ENCODE measurements around the gene CDC42. TPM values are rescaled to one million over a fixed set of nuclear protein-coding genes. Genes with fewer than 3 reads are reported as not detected.

CDC42 gene
- total and polyA plus RNA-seq, 2 of the 13 experiments (the other 11 are each of a cell fraction or from before 2014, with no cell fraction given), result 138 to 237 TPM

DNA sequence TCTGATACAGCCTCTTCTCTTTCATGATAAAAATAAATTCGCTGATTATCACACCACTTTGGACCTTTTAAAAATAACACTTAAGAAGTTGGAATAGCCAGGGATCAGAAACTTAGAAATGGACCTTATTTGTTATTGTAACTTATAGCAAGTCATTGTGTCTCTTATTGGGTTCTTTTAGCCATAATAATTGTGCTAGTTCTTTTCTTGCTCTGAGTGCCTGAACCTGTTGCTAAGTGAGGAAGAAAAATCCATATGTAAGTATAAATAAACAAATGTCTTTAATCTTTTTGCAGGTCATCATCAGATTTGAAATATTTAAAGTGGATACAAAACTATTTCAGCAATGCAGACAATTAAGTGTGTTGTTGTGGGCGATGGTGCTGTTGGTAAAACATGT is 25.6 kb downstream of the CDC42 start (continued):
- TF ChIP-seq AGO1 (IDR thresholded peaks at IDR 0.05; ENCODE audit: low read depth, low read length, poor library complexity, severe bottlenecking) (no peak), ZIK1 (CRISPR knock-in tag; IDR thresholded peaks at IDR 0.05; ENCODE audit: borderline replicate concordance, low read depth) (no peak), HCFC1 (IDR thresholded peaks at IDR 0.05; ENCODE audit: low read depth, low read length) (no peak), ZFY (CRISPR knock-in tag; IDR thresholded peaks at IDR 0.05) (no peak)

DNA sequence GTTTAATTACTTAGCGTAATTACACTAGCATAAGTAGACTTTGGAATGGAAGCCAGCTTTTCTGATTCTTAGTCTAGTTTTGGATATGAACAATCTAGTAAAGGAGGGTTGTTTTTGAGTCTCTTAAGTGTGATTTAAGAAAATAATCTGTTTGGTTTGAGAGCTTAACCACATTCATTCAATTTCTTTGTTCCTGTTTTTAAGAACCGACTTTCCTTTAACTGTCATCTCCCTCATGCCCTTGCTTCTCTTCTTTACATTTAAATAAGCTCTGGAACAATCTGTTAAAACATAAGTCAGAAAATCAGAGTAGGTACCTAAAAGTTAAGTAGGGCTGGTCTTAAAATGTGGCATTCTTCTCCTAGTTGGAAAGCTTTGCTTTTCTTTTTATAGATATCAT is 27.7 kb downstream of the CDC42 start:
- no TSS peak for BruUV-seq (replicated peaks)

DNA sequence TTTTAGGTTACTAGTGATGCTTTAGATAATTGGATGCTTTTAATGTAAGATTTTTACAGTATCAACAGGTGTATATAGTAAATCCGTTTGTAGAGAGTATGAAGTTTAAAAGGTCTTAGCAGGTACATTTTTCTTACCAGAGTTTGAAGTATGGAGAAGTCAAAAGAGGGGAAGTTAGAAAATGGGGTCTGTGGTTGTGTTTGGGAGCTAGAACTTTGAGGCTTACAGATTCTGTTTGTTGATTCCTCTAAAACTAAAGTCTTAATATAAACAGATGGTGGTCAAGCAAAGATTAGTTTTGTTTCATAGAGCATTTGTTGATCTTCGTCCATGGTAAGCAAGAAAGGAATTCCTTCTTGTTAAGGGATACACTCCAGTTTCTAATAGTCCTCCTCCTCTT is 35.8 kb downstream of the CDC42 start:
- 90% methylated on average over 2 of the region's 2 CpGs for WGBS (ENCODE audit: low lambda C conversion rate)
- Histone ChIP-seq H4K20me1 (ENCODE audit: insufficient read depth, low read length) (peaks cover 35% of the 10 kb centered on the region), H2AFZ (ENCODE audit: low read length) (no peak overlapping the region), H3K9ac (ENCODE audit: insufficient read depth, low read depth, low read length) (no peak overlapping the region), H3K9me3 (ENCODE audit: low read length) (no peaks in the 10 kb centered on the region), H3K27ac (ENCODE audit: extremely low read length, insufficient read depth, low read length) (no peak overlapping the region), H3K4me1 (ENCODE audit: insufficient read depth, low read length) (0 out of 2 replicates have a peak, but pooled peaks cover 6% of the 10 kb centered on the region), H3K4me2 (ENCODE audit: low read depth, low read length) (no peak overlapping the region), H3K79me2 (ENCODE audit: insufficient read depth, low read length) (peaks cover 59% of the 10 kb centered on the region), H3K27me3 (ENCODE audit: control insufficient read depth in 1 of 2, insufficient read depth in 2 of 2, low read length in 2 of 2) (no peaks in the 10 kb centered on the region), H3K36me3 (replicated peaks in 1 of 2; ENCODE audit: control insufficient read depth in 1 of 2, insufficient read depth in 2 of 2, low read length in 2 of 2) (peaks cover 5 to 77% of the 10 kb centered on the region in 2 experiments), H3K4me3 (replicated peaks in 1 of 3; ENCODE audit: insufficient read depth in 1 of 3, low read depth in 2 of 3, low read length in 3 of 3) (no peak overlapping the region)
- FAIRE-seq (no peak), ATAC-seq (no peak), DNase-seq (ENCODE audit: low spot score) (no peak)
- intact Hi-C loops (cut with micrococcal nuclease; ENCODE audit: unreplicated experiment), result no loop called here
- in situ Hi-C loops (cut with HindIII; ENCODE audit: extremely low pct_ligation_motif_present, low pct_unique_long_range_greater_than_20kb), result no loop called here
- BruUV-seq (replicated peaks), result no TSS peak
- POLR2A ChIA-PET, result no interaction called here
- CTCF ChIA-PET (ENCODE audit: low intra/inter-chr PET ratio, low total read pairs), result no interaction called here
- TF ChIP-seq, protein P1, sequence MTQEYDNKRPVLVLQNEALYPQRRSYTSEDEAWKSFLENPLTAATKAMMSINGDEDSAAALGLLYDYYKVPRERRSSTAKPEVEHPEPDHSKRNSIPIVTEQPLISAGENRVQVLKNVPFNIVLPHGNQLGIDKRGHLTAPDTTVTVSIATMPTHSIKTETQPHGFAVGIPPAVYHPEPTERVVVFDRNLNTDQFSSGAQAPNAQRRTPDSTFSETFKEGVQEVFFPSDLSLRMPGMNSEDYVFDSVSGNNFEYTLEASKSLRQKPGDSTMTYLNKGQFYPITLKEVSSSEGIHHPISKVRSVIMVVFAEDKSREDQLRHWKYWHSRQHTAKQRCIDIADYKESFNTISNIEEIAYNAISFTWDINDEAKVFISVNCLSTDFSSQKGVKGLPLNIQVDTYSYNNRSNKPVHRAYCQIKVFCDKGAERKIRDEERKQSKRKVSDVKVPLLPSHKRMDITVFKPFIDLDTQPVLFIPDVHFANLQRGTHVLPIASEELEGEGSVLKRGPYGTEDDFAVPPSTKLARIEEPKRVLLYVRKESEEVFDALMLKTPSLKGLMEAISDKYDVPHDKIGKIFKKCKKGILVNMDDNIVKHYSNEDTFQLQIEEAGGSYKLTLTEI (CRISPR knock-in tag; conservative IDR thresholded peaks at IDR 0.05), result no peak
- TF ChIP-seq NR3C1 (CRISPR knock-in tag; IDR thresholded peaks at IDR 0.05), result no peak
- TF ChIP-seq JUND (CRISPR knock-in tag; IDR thresholded peaks at IDR 0.05), result no peak
- no peak for TF ChIP-seq ZFP1 (CRISPR knock-in tag; IDR thresholded peaks at IDR 0.05)
- TF ChIP-seq TBX2 (CRISPR knock-in tag; IDR thresholded peaks at IDR 0.05; ENCODE audit: borderline replicate concordance), result no peak
- TF ChIP-seq, protein P2, sequence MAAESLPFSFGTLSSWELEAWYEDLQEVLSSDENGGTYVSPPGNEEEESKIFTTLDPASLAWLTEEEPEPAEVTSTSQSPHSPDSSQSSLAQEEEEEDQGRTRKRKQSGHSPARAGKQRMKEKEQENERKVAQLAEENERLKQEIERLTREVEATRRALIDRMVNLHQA (CRISPR knock-in tag; IDR thresholded peaks at IDR 0.05), result no peak

More for the DNA sequence above, 27.7 kb downstream of the CDC42 start:
- Histone ChIP-seq H3K27ac (ENCODE audit: extremely low read length, insufficient read depth, low read length) (no peak overlapping the region), H3K9ac (ENCODE audit: insufficient read depth, low read depth, low read length) (no peak overlapping the region), H4K20me1 (ENCODE audit: insufficient read depth, low read length) (peaks cover 37% of the 10 kb centered on the region), H3K4me3 (replicated peaks in 1 of 3; ENCODE audit: insufficient read depth in 1 of 3, low read depth in 2 of 3, low read length in 3 of 3) (no peak overlapping the region), H3K9me3 (ENCODE audit: low read length) (no peaks in the 10 kb centered on the region), H3K4me1 (ENCODE audit: insufficient read depth, low read length) (peaks cover 11% of the 10 kb centered on the region; the same call in 1 of the 2 replicates), H3K79me2 (ENCODE audit: insufficient read depth, low read length) (peaks cover 64% of the 10 kb centered on the region), H3K4me2 (ENCODE audit: low read depth, low read length) (no peak overlapping the region), H2AFZ (ENCODE audit: low read length) (no peak overlapping the region), H3K36me3 (replicated peaks in 1 of 2; ENCODE audit: control insufficient read depth in 1 of 2, insufficient read depth in 2 of 2, low read length in 2 of 2) (peaks cover 9 to 49% of the 10 kb centered on the region in 2 experiments; a peak in 4 of 5 replicates), H3K27me3 (ENCODE audit: control insufficient read depth in 1 of 2, insufficient read depth in 2 of 2, low read length in 2 of 2) (no peaks in the 10 kb centered on the region; a peak in 1 of 5 replicates)
- in situ Hi-C loops (cut with HindIII; ENCODE audit: extremely low pct_ligation_motif_present, low pct_unique_long_range_greater_than_20kb), result no loop called here
- CTCF ChIA-PET (ENCODE audit: low intra/inter-chr PET ratio, low total read pairs), result no interaction called here
- POLR2A ChIA-PET, result no interaction called here
- WGBS (ENCODE audit: low lambda C conversion rate), result 98% methylated on average over 2 of the region's 2 CpGs
- no peak for TF ChIP-seq CCAR2 (optimal IDR thresholded peaks at IDR 0.05; ENCODE audit: low read depth, low read length)
- TF ChIP-seq ZMYM4 (CRISPR knock-in tag; IDR thresholded peaks at IDR 0.05), result no peak
- no peak for TF ChIP-seq XRCC5 (optimal IDR thresholded peaks at IDR 0.05; ENCODE audit: low read length)
- no peak for TF ChIP-seq SNRNP70 (IDR thresholded peaks at IDR 0.05; ENCODE audit: low read depth, low read length)
- TF ChIP-seq ZNF652 (CRISPR knock-in tag; IDR thresholded peaks at IDR 0.05; ENCODE audit: borderline replicate concordance, low read depth), result no peak
- no peak for DNase-seq (ENCODE audit: low spot score)
- intact Hi-C loops (cut with micrococcal nuclease; ENCODE audit: unreplicated experiment), result no loop called here
- ATAC-seq, result no peak
- FAIRE-seq, result no peak

All from HepG2 (cell line).